C4-2B (cell line): ENCODE results near the gene EPS8L3.

Experiments
- ZFX ChIP-seq: fragments of 450-650 bp; IDR thresholded peaks from 2 replicates; pipeline ENCODE4 v1.6.1; 2017
- TF ChIP-seq, protein P1 (sequence below): fragments of 450-650 bp; conservative IDR thresholded peaks from 2 replicates; pipeline ENCODE4 v1.5.1; 2017; ENCODE audit warnings: mild to moderate bottlenecking

- TF ChIP-seq, protein P1, sequence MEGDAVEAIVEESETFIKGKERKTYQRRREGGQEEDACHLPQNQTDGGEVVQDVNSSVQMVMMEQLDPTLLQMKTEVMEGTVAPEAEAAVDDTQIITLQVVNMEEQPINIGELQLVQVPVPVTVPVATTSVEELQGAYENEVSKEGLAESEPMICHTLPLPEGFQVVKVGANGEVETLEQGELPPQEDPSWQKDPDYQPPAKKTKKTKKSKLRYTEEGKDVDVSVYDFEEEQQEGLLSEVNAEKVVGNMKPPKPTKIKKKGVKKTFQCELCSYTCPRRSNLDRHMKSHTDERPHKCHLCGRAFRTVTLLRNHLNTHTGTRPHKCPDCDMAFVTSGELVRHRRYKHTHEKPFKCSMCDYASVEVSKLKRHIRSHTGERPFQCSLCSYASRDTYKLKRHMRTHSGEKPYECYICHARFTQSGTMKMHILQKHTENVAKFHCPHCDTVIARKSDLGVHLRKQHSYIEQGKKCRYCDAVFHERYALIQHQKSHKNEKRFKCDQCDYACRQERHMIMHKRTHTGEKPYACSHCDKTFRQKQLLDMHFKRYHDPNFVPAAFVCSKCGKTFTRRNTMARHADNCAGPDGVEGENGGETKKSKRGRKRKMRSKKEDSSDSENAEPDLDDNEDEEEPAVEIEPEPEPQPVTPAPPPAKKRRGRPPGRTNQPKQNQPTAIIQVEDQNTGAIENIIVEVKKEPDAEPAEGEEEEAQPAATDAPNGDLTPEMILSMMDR = no peak
- TF ChIP-seq ZFX = no peak
Observed at GRCh38 chr1:109763646-109764415, at the start of gene EPS8L3.
